K562 (cell line): ENCODE results near the gene TBRG1. TPM values are rescaled to one million over a fixed set of nuclear protein-coding genes. Genes with fewer than 3 reads are reported as not detected.

Experiments
- ATF3 ChIP-seq, 2 experiments: fragments of 450-650 bp in 1 of 2; sonication (generic) in 1 of 2; formaldehyde crosslinking in 1 of 2; IDR thresholded peaks in 1 of 2; conservative IDR thresholded peaks in 1 of 2; 2 replicates each; pipeline versions ENCODE4 v1.6.1 to v1.8.1; 2016 to 2023; ENCODE audit warnings: mild to moderate bottlenecking in 2 of 2, moderate library complexity in 2 of 2, inconsistent platforms in 1 of 2, missing genetic modification reagents in 1 of 2
- CHD4 ChIP-seq: fragments of 200-600 bp; sonication (generic); IDR thresholded peaks from 3 replicates; pipeline ENCODE4 v1.6.1; 2012; ENCODE audit warnings: low read depth, mild to moderate bottlenecking, mixed read lengths, low read length, inconsistent platforms; ENCODE audit not compliant: insufficient read depth, insufficient replicate concordance, poor library complexity, severe bottlenecking
- E2F1 ChIP-seq: sonication (generic); formaldehyde crosslinking; IDR thresholded peaks from 2 replicates; pipeline ENCODE4 v1.8.1; 2023; ENCODE audit warnings: mild to moderate bottlenecking, missing genetic modification reagents, moderate library complexity
- GABPA ChIP-seq: fragments of 200-800 bp; sonication (Bioruptor generic); conservative IDR thresholded peaks from 2 replicates; pipeline ENCODE4 v1.6.1; 2016; ENCODE audit warnings: low read depth, missing genetic modification characterization, missing compliant biosample characterization
- JUN ChIP-seq, 2 experiments: sonication (generic) in 1 of 2; formaldehyde crosslinking in 1 of 2; IDR thresholded peaks; 2 replicates each; pipeline versions ENCODE4 v1.6.1 to v1.8.0; 2012 to 2022; ENCODE audit warnings: borderline replicate concordance in 2 of 2, mild to moderate bottlenecking in 2 of 2, improper control_type of control experiment in 1 of 2, low read depth in 1 of 2, low read length in 1 of 2, missing genetic modification reagents in 1 of 2
- KDM5B ChIP-seq: fragments of 200-600 bp; sonication (generic); IDR thresholded peaks from 2 replicates; pipeline ENCODE4 v1.6.1; 2012; ENCODE audit warnings: low read depth, mild to moderate bottlenecking, moderate library complexity, low read length, control low read depth, inconsistent platforms; ENCODE audit not compliant: insufficient replicate concordance
- MCM3 ChIP-seq: fragments of 450-650 bp; IDR thresholded peaks from 2 replicates; pipeline ENCODE4 v1.6.1; 2016
- NR4A1 ChIP-seq, 2 experiments: fragments of 250-450 bp in 1 of 2; fragments of 450-650 bp in 1 of 2; sonication (Bioruptor Pico) in 1 of 2; IDR thresholded peaks; 2 replicates each; pipeline versions ENCODE4 v1.4.0 to v1.6.1; 2016 to 2020; ENCODE audit warnings: mild to moderate bottlenecking in 2 of 2, missing compliant biosample characterization in 1 of 2, missing genetic modification characterization in 1 of 2, moderate library complexity in 1 of 2
- PHF21A ChIP-seq: fragments of 450-650 bp; IDR thresholded peaks from 2 replicates; pipeline ENCODE4 v1.6.1; 2017; ENCODE audit warnings: low read depth, borderline replicate concordance
- POLR2G ChIP-seq: fragments of 200-400 bp; formaldehyde crosslinking; IDR thresholded peaks from 2 replicates; pipeline ENCODE4 v1.6.1; 2017; ENCODE audit warnings: low read depth, mild to moderate bottlenecking, antibody characterized with exemption, low read length, moderate library complexity
- RAD21 ChIP-seq, 2 experiments: fragments of 250-450 bp in 1 of 2; fragments of 450-650 bp in 1 of 2; sonication (Bioruptor Pico) in 1 of 2; formaldehyde crosslinking in 1 of 2; IDR thresholded peaks in 1 of 2; conservative IDR thresholded peaks in 1 of 2; 2 replicates each; pipeline versions ENCODE4 v1.4.0 to v1.8.0; 2020 to 2022; ENCODE audit warnings: mild to moderate bottlenecking in 2 of 2, moderate library complexity in 1 of 2
- SLC30A9 ChIP-seq: fragments of 250-450 bp; sonication (Bioruptor Pico); IDR thresholded peaks from 2 replicates; pipeline ENCODE4 v1.8.0; 2022; ENCODE audit warnings: mild to moderate bottlenecking, moderate library complexity
- SNIP1 ChIP-seq: fragments of 450-650 bp; IDR thresholded peaks from 2 replicates; pipeline ENCODE4 v1.7.1; 2017; ENCODE audit warnings: low read depth, mild to moderate bottlenecking
- ZFP1 ChIP-seq: fragments of 450-650 bp; formaldehyde crosslinking; IDR thresholded peaks from 2 replicates; pipeline ENCODE4 v1.4.0; 2020; ENCODE audit warnings: mild to moderate bottlenecking, mixed read lengths
- ZNF24 ChIP-seq: fragments of 450-650 bp; IDR thresholded peaks from 2 replicates; pipeline ENCODE4 v1.6.1; 2016
- ZNF668 ChIP-seq: fragments of 250-450 bp; sonication (Bioruptor Pico); IDR thresholded peaks from 2 replicates; pipeline ENCODE4 v1.8.0; 2022; ENCODE audit warnings: mild to moderate bottlenecking, inconsistent platforms
- polyA plus RNA-seq, 8 experiments: library from polyadenylated mRNA; depleted of rRNA in 4 of 8; stranded (reverse) in 5 of 8; unstranded in 3 of 8; fragments of >200 nt; fragmentation: Nextera tagmentation in 2 of 8; fragmentation: Illumina TruSeq in 1 of 8; extraction: Ambion mirVana in 2 of 8; extraction: Trizol in 1 of 8; gene quantifications; 2 replicates each; pipeline versions ENCODE4 v1.2.1 to v1.2.3, GENCODE V29; 2011 to 2014; ENCODE audit warnings: inconsistent platforms in 1 of 8, missing spikeins in 1 of 8
- total RNA-seq, 7 experiments: library from RNA; depleted of rRNA in 6 of 7; stranded (reverse); fragments of >200 nt in 6 of 7; fragmentation: Illumina TruSeq in 2 of 7; extraction: Trizol in 2 of 7; gene quantifications; 2 replicates each; pipeline versions ENCODE4 v1.2.1 to v1.2.3, GENCODE V29; 2011 to 2021; ENCODE audit warnings: low replicate concordance in 1 of 7
- TF ChIP-seq, protein P1 (sequence below): fragments of 250-450 bp; sonication (Bioruptor Pico); IDR thresholded peaks from 2 replicates; pipeline ENCODE4 v1.8.0; 2021; ENCODE audit warnings: mild to moderate bottlenecking, moderate library complexity
- TF ChIP-seq, protein P2 (sequence below): fragments of 250-450 bp; sonication (Bioruptor Pico); IDR thresholded peaks from 2 replicates; pipeline ENCODE4 v1.8.0; 2022; ENCODE audit warnings: inconsistent platforms

TBRG1 gene
- total and polyA plus RNA-seq, 9 of the 15 experiments (the other 6 are each of a cell fraction or from before 2014, with no cell fraction given) = 8.7 to 30.0 (median 20.2) TPM

GRCh38 chr11:124667601-124668000 lies 44.9 kb downstream of the TBRG1 start (continued):
- TF ChIP-seq PHF21A (no peak), RAD21 (CRISPR knock-in tag; conservative IDR thresholded peaks at IDR 0.05 in 1 of 2, IDR thresholded peaks at IDR 0.05 in 1 of 2) (no peak), GABPA (no peak), POLR2G (no peak), SNIP1 (no peak), KDM5B (no peak), ZFP1 (CRISPR knock-in tag) (no peak), ZNF24 (no peak), CHD4 (no peak), ATF3 (IDR thresholded peaks at IDR 0.05) (no peak), ATF3 (CRISPR knock-in tag; conservative IDR thresholded peaks at IDR 0.05) (no peak), MCM3 (no peak), NR4A1 (CRISPR knock-in tag; IDR thresholded peaks at IDR 0.05) (no peak), NR4A1 (tag; IDR thresholded peaks at IDR 0.05) (no peak), JUN (IDR thresholded peaks at IDR 0.05; ENCODE audit: borderline replicate concordance, low read depth, low read length) (no peak), JUN (CRISPR knock-in tag; IDR thresholded peaks at IDR 0.05; ENCODE audit: borderline replicate concordance) (no peak), E2F1 (CRISPR knock-in tag) (no peak), ZNF668 (no peak), SLC30A9 (CRISPR knock-in tag) (no peak)
- TF ChIP-seq, protein P1, sequence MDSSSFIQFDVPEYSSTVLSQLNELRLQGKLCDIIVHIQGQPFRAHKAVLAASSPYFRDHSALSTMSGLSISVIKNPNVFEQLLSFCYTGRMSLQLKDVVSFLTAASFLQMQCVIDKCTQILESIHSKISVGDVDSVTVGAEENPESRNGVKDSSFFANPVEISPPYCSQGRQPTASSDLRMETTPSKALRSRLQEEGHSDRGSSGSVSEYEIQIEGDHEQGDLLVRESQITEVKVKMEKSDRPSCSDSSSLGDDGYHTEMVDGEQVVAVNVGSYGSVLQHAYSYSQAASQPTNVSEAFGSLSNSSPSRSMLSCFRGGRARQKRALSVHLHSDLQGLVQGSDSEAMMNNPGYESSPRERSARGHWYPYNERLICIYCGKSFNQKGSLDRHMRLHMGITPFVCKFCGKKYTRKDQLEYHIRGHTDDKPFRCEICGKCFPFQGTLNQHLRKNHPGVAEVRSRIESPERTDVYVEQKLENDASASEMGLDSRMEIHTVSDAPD (CRISPR knock-in tag) = no peak
- TF ChIP-seq, protein P2, sequence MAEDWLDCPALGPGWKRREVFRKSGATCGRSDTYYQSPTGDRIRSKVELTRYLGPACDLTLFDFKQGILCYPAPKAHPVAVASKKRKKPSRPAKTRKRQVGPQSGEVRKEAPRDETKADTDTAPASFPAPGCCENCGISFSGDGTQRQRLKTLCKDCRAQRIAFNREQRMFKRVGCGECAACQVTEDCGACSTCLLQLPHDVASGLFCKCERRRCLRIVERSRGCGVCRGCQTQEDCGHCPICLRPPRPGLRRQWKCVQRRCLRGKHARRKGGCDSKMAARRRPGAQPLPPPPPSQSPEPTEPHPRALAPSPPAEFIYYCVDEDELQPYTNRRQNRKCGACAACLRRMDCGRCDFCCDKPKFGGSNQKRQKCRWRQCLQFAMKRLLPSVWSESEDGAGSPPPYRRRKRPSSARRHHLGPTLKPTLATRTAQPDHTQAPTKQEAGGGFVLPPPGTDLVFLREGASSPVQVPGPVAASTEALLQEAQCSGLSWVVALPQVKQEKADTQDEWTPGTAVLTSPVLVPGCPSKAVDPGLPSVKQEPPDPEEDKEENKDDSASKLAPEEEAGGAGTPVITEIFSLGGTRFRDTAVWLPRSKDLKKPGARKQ = no peak
